ENCODE measurements around the gene APBB2.

Gene APBB2

GRCh38 chr4:40890199-40890598, 324.1 kb downstream of the APBB2 start:
- H3K14ac ChIP-seq (ENCODE audit: low read length in 2 of 2), result no peak overlapping the region

GRCh38 chr4:40888933-40889332, 325.4 kb downstream of the APBB2 start:
- H4K8ac ChIP-seq (ENCODE audit: low read length), result no peak overlapping the region
- H3K4ac ChIP-seq (ENCODE audit: low read depth in 1 of 2, low read length in 2 of 2), result no peak overlapping the region
- no peak overlapping the region for H2BK5ac ChIP-seq (ENCODE audit: low read depth, low read length, poor library complexity, severe bottlenecking)
- no peak overlapping the region for H3K4me2 ChIP-seq (ENCODE audit: low read length, poor library complexity, severe bottlenecking)
- no peaks in the 10 kb centered on the region for H3K9me3 ChIP-seq (ENCODE audit: control insufficient read depth, low read length)
- H3K4me1 ChIP-seq (ENCODE audit: control insufficient read depth, insufficient read depth, low read depth, low read length), result no peaks in the 10 kb centered on the region
- no peaks in the 10 kb centered on the region for H3K27me3 ChIP-seq (ENCODE audit: control insufficient read depth in 1 of 2, insufficient read depth in 1 of 2, low read length in 2 of 2)
- 97% methylated on average over 5 of the region's 5 CpGs for WGBS
- H2BK15ac ChIP-seq (ENCODE audit: low read depth, poor library complexity, severe bottlenecking), result no peak overlapping the region
- no peak overlapping the region for H3K14ac ChIP-seq (ENCODE audit: low read length in 2 of 2)
- H2AFZ ChIP-seq (ENCODE audit: low read depth, low read length), result no peak overlapping the region
- H2AK5ac ChIP-seq (ENCODE audit: low read length, severe bottlenecking), result no peak overlapping the region
- H2BK12ac ChIP-seq (ENCODE audit: low read length in 2 of 2), result no peak overlapping the region
- H3K23ac ChIP-seq (ENCODE audit: low read length in 2 of 2), result no peak overlapping the region
- no peak for DNase-seq
- no peak overlapping the region for H3K27ac ChIP-seq (ENCODE audit: low read length, poor library complexity, severe bottlenecking)
- H3K79me1 ChIP-seq (replicated peaks; ENCODE audit: low read length, poor library complexity, severe bottlenecking), result peaks cover 17% of the 10 kb centered on the region
- no peak overlapping the region for H3K9ac ChIP-seq (ENCODE audit: low read length)
- H4K91ac ChIP-seq (ENCODE audit: low read length), result no peak overlapping the region
- H3K36me3 ChIP-seq (ENCODE audit: control insufficient read depth in 1 of 2, insufficient read depth in 2 of 2, low read depth in 1 of 2, low read length in 2 of 2), result peaks cover 27 to 45% of the 10 kb centered on the region in 2 experiments
- H3K18ac ChIP-seq (ENCODE audit: low read depth in 1 of 2, low read length in 2 of 2), result no peak overlapping the region
- H3K4me3 ChIP-seq (ENCODE audit: insufficient read depth in 1 of 2, low read depth in 1 of 2, low read length in 2 of 2), result no peak overlapping the region
- H2BK120ac ChIP-seq (ENCODE audit: low read depth, low read length), result no peak overlapping the region

More at GRCh38 chr4:40890199-40890598, 324.1 kb downstream of the APBB2 start:
- peaks cover 16% of the 10 kb centered on the region for H3K79me1 ChIP-seq (replicated peaks; ENCODE audit: low read length, poor library complexity, severe bottlenecking)
- H3K27ac ChIP-seq (ENCODE audit: low read length, poor library complexity, severe bottlenecking), result no peak overlapping the region
- no peaks in the 10 kb centered on the region for H3K27me3 ChIP-seq (ENCODE audit: control insufficient read depth in 1 of 2, insufficient read depth in 1 of 2, low read length in 2 of 2)
- H2BK12ac ChIP-seq (ENCODE audit: low read length in 2 of 2), result no peak overlapping the region
- no peak overlapping the region for H2AK5ac ChIP-seq (ENCODE audit: low read length, severe bottlenecking)
- H3K4ac ChIP-seq (ENCODE audit: low read depth in 1 of 2, low read length in 2 of 2), result no peak overlapping the region
- 97% methylated on average over 18 of the region's 18 CpGs for WGBS
- H3K4me1 ChIP-seq (ENCODE audit: control insufficient read depth, insufficient read depth, low read depth, low read length), result no peaks in the 10 kb centered on the region
- H4K8ac ChIP-seq (ENCODE audit: low read length), result no peak overlapping the region
- no peak overlapping the region for H3K4me2 ChIP-seq (ENCODE audit: low read length, poor library complexity, severe bottlenecking)
- H2BK5ac ChIP-seq (ENCODE audit: low read depth, low read length, poor library complexity, severe bottlenecking), result no peak overlapping the region
- no peak overlapping the region for H4K91ac ChIP-seq (ENCODE audit: low read length)
- no peak overlapping the region for H2BK120ac ChIP-seq (ENCODE audit: low read depth, low read length)
- H3K36me3 ChIP-seq (ENCODE audit: control insufficient read depth in 1 of 2, insufficient read depth in 2 of 2, low read depth in 1 of 2, low read length in 2 of 2), result peaks cover 27 to 52% of the 10 kb centered on the region in 2 experiments
- no peak overlapping the region for H3K9ac ChIP-seq (ENCODE audit: low read length)
- no peak overlapping the region for H2BK15ac ChIP-seq (ENCODE audit: low read depth, poor library complexity, severe bottlenecking)
- no peak overlapping the region for H3K23ac ChIP-seq (ENCODE audit: low read length in 2 of 2)
- no peak overlapping the region for H3K4me3 ChIP-seq (ENCODE audit: insufficient read depth in 1 of 2, low read depth in 1 of 2, low read length in 2 of 2)
- H3K18ac ChIP-seq (ENCODE audit: low read depth in 1 of 2, low read length in 2 of 2), result no peak overlapping the region
- H2AFZ ChIP-seq (ENCODE audit: low read depth, low read length), result no peak overlapping the region
- H3K9me3 ChIP-seq (ENCODE audit: control insufficient read depth, low read length), result no peaks in the 10 kb centered on the region
- no peak for DNase-seq

GRCh38 chr4:40887764-40888131, 326.6 kb downstream of the APBB2 start:
- H3K79me1 ChIP-seq (replicated peaks; ENCODE audit: low read length, poor library complexity, severe bottlenecking), result peaks cover 20% of the 10 kb centered on the region
- H4K91ac ChIP-seq (ENCODE audit: low read length), result no peak overlapping the region
- H2BK120ac ChIP-seq (ENCODE audit: low read depth, low read length), result no peak overlapping the region
- H2BK5ac ChIP-seq (ENCODE audit: low read depth, low read length, poor library complexity, severe bottlenecking), result no peak overlapping the region
- no peak overlapping the region for H3K18ac ChIP-seq (ENCODE audit: low read depth in 1 of 2, low read length in 2 of 2)
- no peak overlapping the region for H4K8ac ChIP-seq (ENCODE audit: low read length)
- peak; percentile 89 for DNase-seq
- H3K4me1 ChIP-seq (ENCODE audit: control insufficient read depth, insufficient read depth, low read depth, low read length), result no peaks in the 10 kb centered on the region
- H3K14ac ChIP-seq (ENCODE audit: low read length in 2 of 2), result no peak overlapping the region
- no peak overlapping the region for H3K23ac ChIP-seq (ENCODE audit: low read length in 2 of 2)
- no peak overlapping the region for H2AK5ac ChIP-seq (ENCODE audit: low read length, severe bottlenecking)
- no peaks in the 10 kb centered on the region for H3K27me3 ChIP-seq (ENCODE audit: control insufficient read depth in 1 of 2, insufficient read depth in 1 of 2, low read length in 2 of 2)
- WGBS, result 77% methylated on average over 7 of the region's 10 CpGs
- peaks cover 24 to 40% of the 10 kb centered on the region in 2 experiments for H3K36me3 ChIP-seq (ENCODE audit: control insufficient read depth in 1 of 2, insufficient read depth in 2 of 2, low read depth in 1 of 2, low read length in 2 of 2)
- no peak overlapping the region for H3K4me2 ChIP-seq (ENCODE audit: low read length, poor library complexity, severe bottlenecking)
- H3K9me3 ChIP-seq (ENCODE audit: control insufficient read depth, low read length), result no peaks in the 10 kb centered on the region
- no peak overlapping the region for H3K27ac ChIP-seq (ENCODE audit: low read length, poor library complexity, severe bottlenecking)
- no peak overlapping the region for H3K4ac ChIP-seq (ENCODE audit: low read depth in 1 of 2, low read length in 2 of 2)
- peak overlapping the region; percentile 84 for H3K9ac ChIP-seq (ENCODE audit: low read length)
- peak overlapping the region in 1 of 2 experiments; percentile 12 for H3K4me3 ChIP-seq (ENCODE audit: insufficient read depth in 1 of 2, low read depth in 1 of 2, low read length in 2 of 2)
- no peak overlapping the region for H2BK15ac ChIP-seq (ENCODE audit: low read depth, poor library complexity, severe bottlenecking)
- H2BK12ac ChIP-seq (ENCODE audit: low read length in 2 of 2), result no peak overlapping the region
- no peak overlapping the region for H2AFZ ChIP-seq (ENCODE audit: low read depth, low read length)

GRCh38 chr4:40886931-40887763, 327.2 kb downstream of the APBB2 start:
- H3K4me1 ChIP-seq (ENCODE audit: control insufficient read depth, insufficient read depth, low read depth, low read length), result no peaks in the 10 kb centered on the region
- H3K27me3 ChIP-seq (ENCODE audit: control insufficient read depth in 1 of 2, insufficient read depth in 1 of 2, low read length in 2 of 2), result no peaks in the 10 kb centered on the region
- H3K4me2 ChIP-seq (ENCODE audit: low read length, poor library complexity, severe bottlenecking), result no peak overlapping the region
- peak overlapping the region in 1 of 2 experiments; percentile 12 for H3K4me3 ChIP-seq (ENCODE audit: insufficient read depth in 1 of 2, low read depth in 1 of 2, low read length in 2 of 2)
- no peak overlapping the region for H3K14ac ChIP-seq (ENCODE audit: low read length in 2 of 2)
- 87% methylated on average over 6 of the region's 7 CpGs for WGBS
- DNase-seq, result peak; percentile 41
- H4K91ac ChIP-seq (ENCODE audit: low read length), result no peak overlapping the region
- H3K27ac ChIP-seq (ENCODE audit: low read length, poor library complexity, severe bottlenecking), result no peak overlapping the region
- peak overlapping the region; percentile 84 for H3K9ac ChIP-seq (ENCODE audit: low read length)
- peak overlapping the region; percentile 46 for H4K8ac ChIP-seq (ENCODE audit: low read length)
- H2BK15ac ChIP-seq (ENCODE audit: low read depth, poor library complexity, severe bottlenecking), result no peak overlapping the region
- no peaks in the 10 kb centered on the region for H3K9me3 ChIP-seq (ENCODE audit: control insufficient read depth, low read length)
- no peak overlapping the region for H2BK120ac ChIP-seq (ENCODE audit: low read depth, low read length)
- no peak overlapping the region for H2BK12ac ChIP-seq (ENCODE audit: low read length in 2 of 2)
- H3K23ac ChIP-seq (ENCODE audit: low read length in 2 of 2), result no peak overlapping the region
- no peak overlapping the region for H2AK5ac ChIP-seq (ENCODE audit: low read length, severe bottlenecking)
- H2AFZ ChIP-seq (ENCODE audit: low read depth, low read length), result no peak overlapping the region
- H3K36me3 ChIP-seq (ENCODE audit: control insufficient read depth in 1 of 2, insufficient read depth in 2 of 2, low read depth in 1 of 2, low read length in 2 of 2), result peaks cover 22 to 46% of the 10 kb centered on the region in 2 experiments
- no peak overlapping the region for H3K18ac ChIP-seq (ENCODE audit: low read depth in 1 of 2, low read length in 2 of 2)
- H3K4ac ChIP-seq (ENCODE audit: low read depth in 1 of 2, low read length in 2 of 2), result no peak overlapping the region
- H2BK5ac ChIP-seq (ENCODE audit: low read depth, low read length, poor library complexity, severe bottlenecking), result no peak overlapping the region
- peaks cover 20% of the 10 kb centered on the region for H3K79me1 ChIP-seq (replicated peaks; ENCODE audit: low read length, poor library complexity, severe bottlenecking)

Measured in mesenchymal stem cell (in vitro differentiated cells and primary cell).